BLaER1 (cell line): Measurements from ENCODE around the gene NANOS1.

Source experiments
- H3K27ac ChIP-seq: shearing (Covaris generic); formaldehyde crosslinking; 2 replicates; pipeline ENCODE4 v1.8.1; 2022
- H3K27me3 ChIP-seq: shearing (Covaris generic); formaldehyde crosslinking; 2 replicates; pipeline ENCODE4 v1.8.1; 2022
- H3K36me3 ChIP-seq: shearing (Covaris generic); formaldehyde crosslinking; 2 replicates; pipeline ENCODE4 v1.8.1; 2022
- H3K4me1 ChIP-seq: shearing (Covaris generic); formaldehyde crosslinking; 2 replicates; pipeline ENCODE4 v1.8.1; 2022
- H3K4me2 ChIP-seq: shearing (Covaris generic); formaldehyde crosslinking; 2 replicates; pipeline ENCODE4 v1.8.1; 2022
- H3K4me3 ChIP-seq: shearing (Covaris generic); formaldehyde crosslinking; 2 replicates; pipeline ENCODE4 v1.8.1; 2022
- H3K9ac ChIP-seq: shearing (Covaris generic); formaldehyde crosslinking; 2 replicates; pipeline ENCODE4 v1.8.1; 2022
- H3K9me3 ChIP-seq: shearing (Covaris generic); formaldehyde crosslinking; 2 replicates; pipeline ENCODE4 v1.8.1; 2022
- H4K20me1 ChIP-seq: shearing (Covaris generic); formaldehyde crosslinking; 2 replicates; pipeline ENCODE4 v1.8.1; 2022
- Cebpa-rat ChIP-seq: shearing (Covaris generic); IDR thresholded peaks from 2 replicates; pipeline ENCODE4 v1.8.1; 2022

The NANOS1 gene

GRCh38 chr10:118992496-118992895 lies 37.0 kb upstream of the NANOS1 start:
- H3K27me3 ChIP-seq = no peaks in the 10 kb centered on the region
- H3K36me3 ChIP-seq = no peaks in the 10 kb centered on the region

GRCh38 chr10:118993214-118993613 lies 36.3 kb upstream of the NANOS1 start:
- Histone ChIP-seq H3K9ac (no peak overlapping the region), H4K20me1 (no peaks in the 10 kb centered on the region), H3K27me3 (no peaks in the 10 kb centered on the region), H3K27ac (no peak overlapping the region), H3K4me3 (no peak overlapping the region), H3K9me3 (peaks cover 9% of the 10 kb centered on the region; the same call in 1 of the 2 replicates), H3K36me3 (no peaks in the 10 kb centered on the region), H3K4me2 (no peak overlapping the region), H3K4me1 (no peaks in the 10 kb centered on the region)
- TF ChIP-seq Cebpa-rat = no peak

More at GRCh38 chr10:118992496-118992895, 37.0 kb upstream of the NANOS1 start:
- no peak overlapping the region for H3K4me3 ChIP-seq
- peaks cover 9% of the 10 kb centered on the region; the same call in 1 of the 2 replicates for H3K9me3 ChIP-seq
- H3K4me1 ChIP-seq = no peaks in the 10 kb centered on the region
- TF ChIP-seq Cebpa-rat = no peak
- no peak overlapping the region for H3K4me2 ChIP-seq
- no peaks in the 10 kb centered on the region for H4K20me1 ChIP-seq
- no peak overlapping the region for H3K9ac ChIP-seq
- no peak overlapping the region for H3K27ac ChIP-seq

GRCh38 chr10:118994321-118994720 lies 35.2 kb upstream of the NANOS1 start:
- Histone ChIP-seq H3K9me3 (peaks cover 7% of the 10 kb centered on the region; the same call in 1 of the 2 replicates), H3K27me3 (no peaks in the 10 kb centered on the region), H3K9ac (no peak overlapping the region), H3K4me3 (no peak overlapping the region), H3K27ac (no peak overlapping the region), H3K36me3 (no peaks in the 10 kb centered on the region), H3K4me1 (no peaks in the 10 kb centered on the region), H4K20me1 (no peaks in the 10 kb centered on the region), H3K4me2 (no peak overlapping the region)
- TF ChIP-seq Cebpa-rat = no peak

GRCh38 chr10:118995739-118996138 lies 33.8 kb upstream of the NANOS1 start:
- Histone ChIP-seq H3K27ac (no peak overlapping the region), H4K20me1 (no peaks in the 10 kb centered on the region), H3K4me1 (no peaks in the 10 kb centered on the region), H3K36me3 (no peaks in the 10 kb centered on the region), H3K4me3 (no peak overlapping the region), H3K27me3 (no peaks in the 10 kb centered on the region), H3K9me3 (no peaks in the 10 kb centered on the region), H3K9ac (no peak overlapping the region), H3K4me2 (no peak overlapping the region)
- no peak for TF ChIP-seq Cebpa-rat

GRCh38 chr10:118997379-118997778 lies 32.1 kb upstream of the NANOS1 start:
- H3K27ac ChIP-seq = no peak overlapping the region
- H3K4me3 ChIP-seq = no peak overlapping the region
- no peaks in the 10 kb centered on the region for H3K9me3 ChIP-seq
- no peaks in the 10 kb centered on the region for H4K20me1 ChIP-seq
- no peak overlapping the region for H3K9ac ChIP-seq
- no peaks in the 10 kb centered on the region for H3K4me1 ChIP-seq
- no peak for TF ChIP-seq Cebpa-rat
- H3K27me3 ChIP-seq = no peaks in the 10 kb centered on the region
- H3K4me2 ChIP-seq = no peak overlapping the region
- H3K36me3 ChIP-seq = no peaks in the 10 kb centered on the region

- Histone ChIP-seq H3K9ac (no peak overlapping the region), H3K9me3 (no peaks in the 10 kb centered on the region), H3K4me3 (no peak overlapping the region), H3K4me2 (no peak overlapping the region), H3K36me3 (no peaks in the 10 kb centered on the region), H3K27ac (no peak overlapping the region), H3K4me1 (no peaks in the 10 kb centered on the region), H3K27me3 (no peaks in the 10 kb centered on the region), H4K20me1 (no peaks in the 10 kb centered on the region)
- TF ChIP-seq Cebpa-rat = no peak
Observed at GRCh38 chr10:118998183-118998582, 31.3 kb upstream of the NANOS1 start.

GRCh38 chr10:119001717-119002500 lies 27.6 kb upstream of the NANOS1 start:
- H3K27me3 ChIP-seq = no peaks in the 10 kb centered on the region
- no peak overlapping the region for H3K4me2 ChIP-seq
- TF ChIP-seq Cebpa-rat = no peak
- H4K20me1 ChIP-seq = no peaks in the 10 kb centered on the region
- H3K4me3 ChIP-seq = no peak overlapping the region
- no peaks in the 10 kb centered on the region for H3K36me3 ChIP-seq
- no peaks in the 10 kb centered on the region for H3K4me1 ChIP-seq
- H3K9me3 ChIP-seq = no peaks in the 10 kb centered on the region
- no peak overlapping the region for H3K27ac ChIP-seq
- no peak overlapping the region for H3K9ac ChIP-seq

- no peak for TF ChIP-seq Cebpa-rat
- H3K4me3 ChIP-seq = no peak overlapping the region
- H4K20me1 ChIP-seq = no peaks in the 10 kb centered on the region
- H3K9ac ChIP-seq = no peak overlapping the region
- no peaks in the 10 kb centered on the region for H3K9me3 ChIP-seq
- H3K27ac ChIP-seq = no peak overlapping the region
- no peaks in the 10 kb centered on the region for H3K4me1 ChIP-seq
- H3K27me3 ChIP-seq = no peaks in the 10 kb centered on the region
- H3K4me2 ChIP-seq = no peak overlapping the region
- no peaks in the 10 kb centered on the region for H3K36me3 ChIP-seq
Observed at GRCh38 chr10:119003572-119004289, 25.8 kb upstream of the NANOS1 start.

GRCh38 chr10:119005362-119006043 lies 24.0 kb upstream of the NANOS1 start:
- no peak overlapping the region for H3K4me2 ChIP-seq
- H3K4me1 ChIP-seq = no peaks in the 10 kb centered on the region
- H3K9ac ChIP-seq = no peak overlapping the region
- no peak for TF ChIP-seq Cebpa-rat
- H3K4me3 ChIP-seq = no peak overlapping the region
- no peak overlapping the region for H3K27ac ChIP-seq
- H4K20me1 ChIP-seq = no peaks in the 10 kb centered on the region
- H3K27me3 ChIP-seq = no peaks in the 10 kb centered on the region
- H3K9me3 ChIP-seq = no peaks in the 10 kb centered on the region
- H3K36me3 ChIP-seq = no peaks in the 10 kb centered on the region
